Activated naive CD8-positive, alpha-beta T cell treated with anti-CD3 and anti-CD28 coated beads, Interleukin-2, amount 50 U/mL, for 16 hours (primary cell): ENCODE data around the gene PITRM1.
"Not testable (repeated sequence)": the region's sequence is repeated elsewhere in the genome, so short reads cannot be mapped to it uniquely, and the experiment has no call there.

ENCODE experiments used
- DNase-seq: peaks from one replicate; pipeline ENCODE4 v3.0.0-alpha.2; 2020; ENCODE audit warnings: low read depth, low spot score

Gene PITRM1, protein sequence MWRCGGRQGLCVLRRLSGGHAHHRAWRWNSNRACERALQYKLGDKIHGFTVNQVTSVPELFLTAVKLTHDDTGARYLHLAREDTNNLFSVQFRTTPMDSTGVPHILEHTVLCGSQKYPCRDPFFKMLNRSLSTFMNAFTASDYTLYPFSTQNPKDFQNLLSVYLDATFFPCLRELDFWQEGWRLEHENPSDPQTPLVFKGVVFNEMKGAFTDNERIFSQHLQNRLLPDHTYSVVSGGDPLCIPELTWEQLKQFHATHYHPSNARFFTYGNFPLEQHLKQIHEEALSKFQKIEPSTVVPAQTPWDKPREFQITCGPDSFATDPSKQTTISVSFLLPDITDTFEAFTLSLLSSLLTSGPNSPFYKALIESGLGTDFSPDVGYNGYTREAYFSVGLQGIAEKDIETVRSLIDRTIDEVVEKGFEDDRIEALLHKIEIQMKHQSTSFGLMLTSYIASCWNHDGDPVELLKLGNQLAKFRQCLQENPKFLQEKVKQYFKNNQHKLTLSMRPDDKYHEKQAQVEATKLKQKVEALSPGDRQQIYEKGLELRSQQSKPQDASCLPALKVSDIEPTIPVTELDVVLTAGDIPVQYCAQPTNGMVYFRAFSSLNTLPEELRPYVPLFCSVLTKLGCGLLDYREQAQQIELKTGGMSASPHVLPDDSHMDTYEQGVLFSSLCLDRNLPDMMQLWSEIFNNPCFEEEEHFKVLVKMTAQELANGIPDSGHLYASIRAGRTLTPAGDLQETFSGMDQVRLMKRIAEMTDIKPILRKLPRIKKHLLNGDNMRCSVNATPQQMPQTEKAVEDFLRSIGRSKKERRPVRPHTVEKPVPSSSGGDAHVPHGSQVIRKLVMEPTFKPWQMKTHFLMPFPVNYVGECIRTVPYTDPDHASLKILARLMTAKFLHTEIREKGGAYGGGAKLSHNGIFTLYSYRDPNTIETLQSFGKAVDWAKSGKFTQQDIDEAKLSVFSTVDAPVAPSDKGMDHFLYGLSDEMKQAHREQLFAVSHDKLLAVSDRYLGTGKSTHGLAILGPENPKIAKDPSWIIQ

DNA sequence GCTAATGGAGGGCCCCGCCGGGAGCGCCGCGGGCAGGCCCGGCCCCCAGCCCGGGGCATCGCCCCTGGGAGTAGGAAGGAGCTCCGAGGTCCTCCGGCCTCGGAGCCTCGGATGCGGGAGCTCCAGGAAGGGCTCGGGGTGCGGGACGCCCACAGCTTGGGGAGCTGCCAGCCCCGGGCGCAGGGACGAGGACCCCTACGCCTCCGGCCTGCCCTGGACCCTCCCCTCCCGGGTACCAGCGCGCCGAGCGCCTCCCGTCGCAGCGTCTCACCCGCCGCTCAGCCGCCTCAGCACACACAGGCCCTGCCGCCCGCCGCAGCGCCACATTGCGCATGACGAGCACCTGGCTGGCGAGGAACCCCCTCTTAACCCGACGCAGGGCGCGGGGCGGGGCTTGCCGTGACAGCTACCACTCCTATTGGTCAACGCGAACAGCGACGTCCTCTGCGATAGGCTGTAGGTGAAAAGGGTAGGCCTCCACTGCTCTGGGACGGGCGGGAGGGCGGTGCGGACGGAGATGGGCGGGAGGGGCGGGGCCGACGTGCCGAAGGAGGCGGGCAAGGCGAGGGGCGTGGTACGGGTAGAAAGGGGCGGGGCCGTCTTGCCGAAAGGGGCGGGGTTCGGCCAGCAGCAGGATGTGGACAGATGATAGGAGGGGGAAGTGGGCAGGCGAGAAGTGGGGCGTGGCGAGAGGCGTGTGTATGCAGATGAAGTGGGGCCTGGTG is at the start of gene PITRM1:
TSS of gene PITRM1 (minus strand) at position 337 of the 725 bp plus-strand sequence. CDS start at position 327, 10 bp downstream.
- DNase-seq: peak; percentile 97

DNA sequence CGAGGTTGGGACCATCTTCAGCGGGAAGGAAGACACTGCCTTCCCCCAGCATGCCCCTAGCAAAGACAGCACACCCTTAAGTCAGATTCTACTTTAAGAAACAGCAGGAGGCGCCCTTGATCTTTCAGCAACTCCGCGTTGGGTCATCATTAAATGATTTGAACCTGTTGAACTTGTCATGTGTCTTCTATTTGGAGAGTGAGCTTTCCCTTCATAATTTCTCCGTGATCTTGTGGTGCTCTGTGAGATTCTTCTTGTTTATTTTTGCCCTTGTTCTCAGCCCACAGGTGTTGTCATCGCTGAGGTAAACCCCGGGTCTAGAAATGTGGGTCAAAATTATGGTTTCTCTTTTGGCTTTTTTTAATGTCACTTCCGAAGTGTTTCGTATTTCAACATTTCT is 49.5 kb upstream of the PITRM1 start:
- DNase-seq: no peak

DNA sequence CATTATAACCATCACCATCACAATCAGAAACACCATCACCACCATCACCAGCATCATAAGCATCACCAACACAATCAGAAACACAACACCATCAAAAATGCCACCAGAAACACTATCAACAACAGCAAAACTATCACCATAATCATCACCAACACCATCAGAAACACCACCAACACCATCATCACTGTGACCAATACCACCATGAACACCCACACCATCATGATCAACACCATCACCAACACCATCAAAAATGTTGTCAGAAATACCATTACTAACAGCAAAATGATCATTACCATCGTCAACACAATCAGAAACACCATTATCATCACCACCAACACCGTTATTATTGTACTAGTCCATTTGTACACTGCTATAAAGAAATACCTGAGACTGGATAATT is 49.0 kb upstream of the PITRM1 start:
- not testable (repeated sequence) for DNase-seq

DNA sequence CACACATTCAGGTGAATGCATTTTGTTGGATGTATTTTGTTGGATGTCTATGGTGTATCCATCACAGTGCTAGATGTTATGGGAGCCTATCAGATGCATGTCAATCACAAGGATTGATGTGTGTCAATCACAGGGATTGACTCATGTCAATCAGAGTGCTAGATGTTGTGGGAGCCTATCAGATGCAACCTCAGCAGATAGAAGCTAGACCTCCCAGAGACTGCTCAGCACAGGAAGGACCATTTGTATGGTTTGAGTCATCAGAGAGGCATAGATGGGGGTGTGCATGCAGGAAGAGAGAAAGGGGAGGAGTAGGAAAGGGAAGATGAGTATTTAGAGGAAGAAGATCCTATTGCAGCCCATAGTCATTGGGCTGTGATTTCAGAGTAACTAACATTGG is 48.3 kb upstream of the PITRM1 start:
- no peak for DNase-seq

DNA sequence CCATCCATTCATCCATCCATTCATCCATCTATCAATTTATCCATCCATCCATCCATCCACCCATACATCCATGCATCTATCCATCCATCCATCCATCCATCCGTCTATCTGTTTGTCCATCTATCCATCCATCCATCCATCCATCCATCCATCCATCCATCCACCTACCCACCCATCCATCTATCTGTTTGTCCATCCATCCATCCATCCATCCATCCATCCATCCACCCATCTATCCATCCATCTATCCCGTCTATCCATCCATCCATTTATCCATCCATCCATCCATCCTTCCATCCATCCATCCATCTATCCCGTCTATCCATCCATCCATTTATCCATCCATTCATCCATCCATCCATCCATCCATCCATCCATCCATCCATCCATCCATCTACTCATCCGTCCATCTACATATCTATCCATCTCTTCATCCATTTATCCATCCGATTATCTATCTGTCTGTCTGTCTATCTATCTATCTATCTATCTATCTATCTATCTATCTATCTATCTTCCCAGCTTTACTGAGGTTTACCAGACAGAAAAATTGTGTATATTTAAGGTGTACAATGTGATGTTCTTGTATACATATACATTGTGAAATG is 46.5 kb upstream of the PITRM1 start:
- DNase-seq: not testable (repeated sequence)

DNA sequence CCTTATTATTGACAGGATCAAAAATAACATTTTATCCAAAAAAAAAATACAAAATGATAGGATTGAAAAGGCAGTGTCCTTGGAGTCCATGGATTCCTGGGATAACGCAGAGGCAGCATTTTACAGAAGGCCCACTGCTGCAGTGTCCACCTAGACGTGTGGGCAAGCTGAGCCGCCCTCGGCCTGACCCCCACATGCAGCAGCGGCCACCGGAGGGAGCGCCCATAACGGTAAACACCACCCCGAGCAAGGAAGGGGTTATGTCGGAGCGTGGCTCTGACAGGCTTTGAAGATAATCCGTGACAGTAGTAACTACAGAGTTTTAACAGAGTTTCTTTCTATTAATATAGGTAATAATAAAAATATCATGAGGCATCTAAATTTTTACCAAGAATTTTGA is 45.3 kb upstream of the PITRM1 start:
- DNase-seq: no peak

DNA sequence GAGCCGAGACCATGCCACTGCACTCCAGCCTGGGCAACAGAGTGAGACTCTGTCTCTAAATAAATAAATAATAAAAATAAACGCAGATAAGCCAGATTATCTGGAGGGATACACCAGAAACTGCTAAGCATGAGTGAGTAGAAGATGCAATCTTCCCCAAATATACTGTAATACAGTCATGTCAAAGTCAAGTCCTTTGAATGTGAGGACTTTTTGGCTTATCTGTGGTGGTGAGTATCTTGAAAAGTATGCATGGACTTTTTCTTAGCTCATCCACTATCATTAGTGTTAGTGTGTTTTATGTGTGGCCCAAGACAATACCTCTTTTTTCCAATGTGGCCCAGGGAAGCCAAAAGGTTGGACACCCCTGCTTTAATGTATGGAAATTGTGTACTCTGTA is 44.7 kb upstream of the PITRM1 start:
- no peak for DNase-seq

DNA sequence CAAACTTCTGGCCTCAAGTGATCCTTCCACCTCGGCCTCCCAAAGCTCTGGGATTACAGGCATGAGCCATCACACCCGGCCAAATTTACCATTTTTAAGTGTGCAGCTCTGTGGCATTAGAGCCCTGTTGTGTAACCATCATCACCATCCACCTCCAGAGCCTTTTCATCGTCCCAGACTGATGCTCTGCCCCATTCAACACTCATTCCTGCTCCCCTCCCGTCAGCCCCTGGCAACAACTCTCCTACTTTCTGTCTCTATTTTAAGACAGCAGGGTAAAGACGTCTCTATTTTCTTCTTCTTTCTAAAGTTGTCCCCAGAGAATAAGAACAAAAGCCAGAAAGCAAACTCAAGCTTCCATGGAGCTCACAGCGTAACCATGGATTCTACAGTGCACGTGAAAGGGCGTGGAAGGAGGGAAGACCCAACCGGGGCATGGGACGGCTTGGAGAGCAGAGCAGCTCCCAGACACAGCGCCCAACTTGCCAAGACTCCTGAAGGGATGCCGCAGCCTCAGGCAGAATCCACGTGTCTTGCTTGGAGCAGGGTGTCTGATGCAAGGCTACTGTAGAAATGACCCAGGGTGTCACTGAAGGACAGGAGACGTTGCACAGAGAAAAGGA is 42.7 kb upstream of the PITRM1 start:
- no peak for DNase-seq

DNA sequence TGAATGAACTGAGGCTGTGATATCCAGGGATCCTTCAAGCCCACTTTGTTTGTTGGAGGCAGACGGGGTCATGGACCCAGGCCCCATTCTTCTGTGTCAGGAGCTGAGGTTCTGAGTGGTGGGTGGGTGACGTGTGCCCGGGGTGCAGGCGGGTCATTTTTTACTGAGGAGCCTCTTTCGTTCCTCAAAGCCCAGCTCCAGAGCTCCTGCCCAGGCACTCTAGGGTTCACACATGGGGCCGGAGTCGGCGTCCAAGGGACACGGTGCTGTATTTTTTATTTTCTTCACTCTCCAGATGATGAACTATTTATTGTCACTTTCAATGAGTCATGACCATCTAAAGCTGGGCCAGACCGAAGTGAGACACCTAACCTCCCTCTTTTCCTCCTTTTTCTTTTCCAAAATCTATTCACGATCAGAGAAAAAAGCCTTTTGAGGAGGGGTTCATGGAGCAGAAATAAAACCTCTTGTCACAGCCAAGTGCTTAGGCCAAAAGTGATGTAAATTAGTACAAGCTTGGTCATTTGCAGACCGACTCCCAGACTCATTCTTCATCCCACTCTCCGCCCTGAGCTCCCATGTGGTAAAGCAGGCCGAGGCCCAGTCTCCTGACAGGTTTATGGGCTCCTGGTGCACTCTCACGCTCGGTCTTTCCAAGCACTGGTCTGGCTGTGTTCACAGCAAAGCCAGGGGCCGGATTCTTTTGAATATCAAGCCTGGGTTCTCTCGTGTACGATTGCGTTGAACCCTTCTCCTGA is 41.4 kb upstream of the PITRM1 start:
- DNase-seq: no peak

DNA sequence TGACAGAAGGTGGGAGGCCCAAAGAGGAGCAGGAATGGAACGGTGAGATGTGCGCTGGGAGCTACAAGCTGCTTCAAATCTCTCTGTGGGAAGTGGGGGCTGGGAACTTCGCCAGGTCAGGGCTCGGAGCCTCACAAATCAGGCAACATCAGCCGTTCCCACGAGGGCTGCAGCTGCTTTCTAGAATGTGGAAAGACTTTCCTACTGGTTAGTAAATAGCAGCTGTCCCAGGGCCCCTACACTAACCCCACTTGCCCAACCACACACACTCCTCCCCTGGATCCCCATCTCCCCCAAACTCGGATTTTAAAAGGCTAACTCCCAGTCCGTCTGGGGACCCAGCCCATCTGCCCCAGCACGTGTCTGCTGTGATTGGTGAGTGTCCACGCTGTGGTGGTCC is 40.6 kb upstream of the PITRM1 start:
- DNase-seq: no peak

DNA sequence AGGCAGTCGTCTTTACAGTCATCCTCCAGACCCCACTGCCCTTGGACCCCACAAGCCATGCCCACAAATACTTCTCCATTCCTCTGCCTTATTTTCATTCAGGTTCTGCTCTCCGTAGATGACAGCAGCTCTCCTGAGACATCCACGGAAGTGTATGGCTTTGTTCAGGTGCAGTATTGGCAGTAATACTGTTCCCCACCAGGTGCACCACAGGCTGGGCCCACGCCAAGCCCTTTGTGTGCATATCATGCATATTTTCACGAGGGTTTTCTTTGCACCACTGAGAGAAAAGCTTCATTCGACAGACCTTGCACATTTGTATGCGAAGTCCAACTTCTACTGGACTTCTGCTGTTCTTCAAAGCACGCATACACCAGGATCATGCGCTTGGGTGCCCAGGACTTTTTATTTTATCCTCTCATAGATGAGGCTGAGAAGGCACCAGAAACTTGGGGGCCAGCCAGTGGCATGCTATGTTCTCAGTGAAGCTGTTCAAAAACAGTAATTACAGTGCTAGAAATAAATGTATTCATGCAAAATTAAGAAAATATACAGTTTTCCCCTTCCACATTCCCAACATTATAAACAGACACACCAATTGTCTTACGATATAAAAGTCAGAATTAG is 37.8 kb upstream of the PITRM1 start:
- DNase-seq: no peak

DNA sequence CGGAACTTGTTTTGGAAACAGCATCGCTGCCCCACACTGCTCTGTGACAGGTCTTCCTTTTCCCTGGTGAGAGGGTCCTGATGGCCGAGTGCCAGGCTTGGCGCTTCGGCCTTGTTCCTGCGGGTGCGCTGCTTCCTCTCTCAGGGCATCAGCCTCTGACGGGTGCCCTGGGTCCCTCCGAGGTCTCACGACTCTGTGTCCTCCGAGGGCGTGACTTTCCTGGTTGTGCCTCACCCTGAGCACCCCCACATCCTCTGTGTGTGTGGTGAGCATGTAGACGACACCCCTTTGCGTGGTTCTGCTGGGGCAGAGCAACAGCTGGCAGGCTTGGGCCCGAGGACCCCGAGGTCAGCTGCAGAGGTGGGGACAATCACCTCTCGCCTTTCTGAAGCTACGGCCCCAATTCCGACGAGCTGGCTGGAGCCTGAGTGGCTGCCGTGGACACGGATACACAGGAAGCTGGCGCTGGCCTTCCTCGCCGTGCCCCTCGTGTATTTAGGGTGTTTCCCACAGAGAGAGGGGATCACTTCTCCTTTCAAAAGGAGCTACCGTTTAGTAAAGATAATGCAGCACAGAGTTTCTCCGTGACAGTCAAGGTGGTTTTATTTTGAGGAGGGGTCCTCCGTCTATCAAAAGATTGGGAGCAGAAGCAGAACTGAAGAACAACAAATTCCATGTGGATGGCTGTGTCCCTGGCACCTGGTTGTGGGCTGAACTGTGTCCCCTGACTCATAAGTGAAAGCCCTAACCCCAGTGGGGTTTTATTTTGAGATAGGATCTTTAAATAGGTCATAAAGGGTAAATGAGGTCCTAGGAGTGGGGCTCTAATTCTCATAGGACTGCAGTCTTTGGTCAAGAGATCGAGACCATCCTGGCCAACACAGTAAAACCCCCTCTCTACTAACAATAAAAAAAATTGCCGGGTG is 36.2 kb upstream of the PITRM1 start:
- no peak for DNase-seq

DNA sequence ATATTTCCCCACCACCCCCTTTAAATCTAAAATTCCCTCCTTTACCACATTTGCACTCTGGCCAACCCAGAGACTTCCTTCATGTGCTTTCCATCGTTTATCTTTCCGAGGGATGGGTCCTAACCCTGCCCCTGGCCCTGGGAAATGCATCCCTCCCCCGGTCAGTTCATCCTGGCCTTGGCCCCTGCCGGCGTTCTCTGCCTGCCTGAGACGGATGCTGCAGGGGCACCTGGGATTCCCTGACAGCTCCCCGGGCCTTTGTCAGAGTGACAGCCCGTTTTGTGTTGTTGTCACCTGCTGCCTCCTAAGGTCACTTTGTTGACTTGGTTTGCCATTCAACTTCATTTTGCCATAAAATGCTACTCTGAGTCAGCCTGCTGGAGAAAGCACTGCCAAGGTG is 34.8 kb upstream of the PITRM1 start:
- DNase-seq: no peak

DNA sequence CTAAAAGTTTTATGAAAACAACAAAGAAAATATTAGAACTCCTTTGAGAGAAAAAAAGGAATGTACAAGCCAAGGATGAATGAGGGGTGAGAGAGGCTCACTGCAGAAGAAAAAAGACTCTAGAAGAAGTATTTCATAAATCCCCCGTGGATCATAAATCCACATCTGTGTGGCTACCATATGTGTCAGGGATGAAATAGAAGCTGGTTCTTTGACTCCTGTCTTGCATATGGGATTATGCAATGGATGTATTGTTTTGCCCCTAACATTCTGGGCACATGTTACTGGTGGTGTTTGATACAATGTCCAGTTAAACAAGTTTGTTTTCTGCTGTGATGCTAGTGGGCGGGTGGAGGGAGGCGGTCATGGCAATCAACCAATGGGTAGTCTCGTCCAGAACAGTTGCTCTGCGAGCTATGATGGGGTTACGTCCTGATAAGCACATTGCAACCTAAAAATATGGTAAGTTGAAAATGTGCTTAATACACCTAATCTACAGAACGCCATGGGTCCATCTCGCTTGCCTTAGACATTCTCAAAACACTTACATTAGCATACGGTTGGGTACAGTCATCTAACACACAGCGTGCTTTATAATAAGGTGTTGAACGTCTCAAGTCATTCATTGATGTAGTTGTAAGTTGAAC is 34.1 kb upstream of the PITRM1 start:
- no peak for DNase-seq

DNA sequence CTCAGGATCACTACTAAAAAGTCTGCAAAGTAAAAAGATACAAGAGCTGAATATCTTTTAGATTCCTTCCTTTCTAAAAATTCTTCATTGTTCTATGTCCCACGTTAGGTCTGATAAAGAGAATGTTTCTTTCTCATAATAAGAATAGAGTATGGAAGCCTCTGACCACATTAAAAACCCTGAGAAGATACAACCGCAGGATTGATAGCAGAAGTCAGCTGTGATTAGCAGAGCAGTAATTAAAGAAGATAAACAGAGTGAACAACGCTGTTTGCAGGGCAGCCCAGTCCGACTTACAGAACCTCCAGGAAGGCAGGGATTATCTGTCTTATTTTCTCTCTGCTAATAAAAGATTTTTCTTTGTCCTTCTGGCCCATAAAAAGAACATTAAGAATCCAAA is 31.4 kb upstream of the PITRM1 start:
- no peak for DNase-seq

DNA sequence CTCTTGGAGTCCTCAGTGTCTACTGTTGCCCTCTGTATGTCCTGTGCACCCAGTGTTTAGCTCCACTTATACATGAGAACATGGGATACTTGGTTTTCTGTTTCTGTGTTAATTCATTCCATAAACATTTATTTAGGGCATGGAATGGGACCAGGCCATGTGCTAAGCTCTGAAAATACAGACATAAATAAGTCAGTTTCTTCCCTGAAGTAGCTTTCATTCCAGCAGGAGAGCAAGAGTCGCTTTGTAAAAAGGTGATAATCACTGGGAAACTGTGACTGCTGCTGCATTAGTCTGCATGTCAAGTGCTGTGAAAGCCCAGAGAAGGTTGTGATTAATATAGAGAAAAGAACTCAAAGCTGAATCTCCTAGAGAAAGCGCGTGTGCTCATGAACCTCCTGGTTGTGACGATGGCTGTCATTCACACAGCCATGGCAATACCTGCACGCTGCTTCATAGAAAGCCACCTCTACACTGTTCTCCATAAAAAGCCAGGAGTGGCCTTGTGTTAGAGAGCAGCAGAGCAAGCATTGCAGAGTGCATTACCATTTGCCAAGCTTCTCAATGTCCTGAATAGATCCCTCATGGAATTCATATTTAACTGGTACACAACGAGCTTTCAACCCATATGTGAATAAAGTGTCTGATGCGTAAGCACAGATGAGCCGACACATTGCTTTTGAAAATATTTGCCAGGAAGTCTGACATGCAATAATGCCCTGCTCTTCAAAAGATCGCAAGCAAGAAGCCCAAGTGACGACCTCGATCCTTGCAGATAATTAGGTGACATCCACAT is 30.6 kb upstream of the PITRM1 start:
- DNase-seq: no peak

DNA sequence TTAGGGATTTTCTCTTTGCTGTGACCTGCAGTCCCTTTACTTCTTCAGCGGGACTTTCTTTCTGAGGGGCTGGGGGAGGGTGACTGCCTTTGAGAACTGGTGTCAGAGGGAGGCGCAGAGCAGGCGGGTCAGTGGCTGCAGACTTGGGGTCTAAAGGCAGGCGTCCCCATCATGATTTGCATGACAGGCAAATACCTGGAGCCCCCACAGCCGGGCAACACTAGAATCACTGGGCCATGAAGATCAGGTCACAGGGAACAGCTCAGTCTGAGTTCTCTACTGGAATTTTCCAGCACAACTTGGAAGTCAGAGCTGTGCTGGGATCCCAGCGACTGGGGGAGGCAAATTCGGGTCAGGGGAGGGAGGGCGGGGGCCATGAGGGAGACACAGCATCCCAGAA is 29.2 kb upstream of the PITRM1 start:
- DNase-seq: no peak
